GM21381 (cell line): Measurements from ENCODE around the gene PHC2.

Experiments
- ATAC-seq: cut with Tn5 transposase; IDR thresholded peaks from one replicate; pipeline ENCODE4 v1.9.1; 2021; ENCODE audit warnings: mild to moderate bottlenecking, moderate library complexity; ENCODE audit not compliant: unreplicated experiment

The PHC2 gene

GRCh38 chr1:33353531-33353930, 77.4 kb downstream of the PHC2 start:
- ATAC-seq = no peak

GRCh38 chr1:33351281-33351660, 79.6 kb downstream of the PHC2 start:
- no peak for ATAC-seq

GRCh38 chr1:33350611-33351280, 80.1 kb downstream of the PHC2 start:
- ATAC-seq = no peak

GRCh38 chr1:33349778-33350610, 80.9 kb downstream of the PHC2 start:
- ATAC-seq = peak; percentile 82

- ATAC-seq = peak; percentile 28
These were observed 81.7 kb downstream of the PHC2 start for GRCh38 chr1:33349081-33349759.

- ATAC-seq = no peak
These were observed 82.2 kb downstream of the PHC2 start for GRCh38 chr1:33348676-33349080.

- no peak for ATAC-seq
These were observed 82.7 kb downstream of the PHC2 start for GRCh38 chr1:33348194-33348593.

- ATAC-seq = no peak
These were observed 83.3 kb downstream of the PHC2 start for GRCh38 chr1:33347650-33347992.

- no peak for ATAC-seq
These were observed 83.8 kb downstream of the PHC2 start for GRCh38 chr1:33346927-33347649.

GRCh38 chr1:33346533-33346926, 84.4 kb downstream of the PHC2 start:
- no peak for ATAC-seq

GRCh38 chr1:33344896-33345560, 85.9 kb downstream of the PHC2 start:
- no peak for ATAC-seq

- ATAC-seq = no peak
These were observed 87.4 kb downstream of the PHC2 start for GRCh38 chr1:33343539-33343938.

GRCh38 chr1:33342041-33342723, 88.7 kb downstream of the PHC2 start:
- no peak for ATAC-seq

GRCh38 chr1:33341190-33341589, 89.7 kb downstream of the PHC2 start:
- ATAC-seq = no peak

- no peak for ATAC-seq
These were observed 91.5 kb downstream of the PHC2 start for GRCh38 chr1:33339413-33339812.

- ATAC-seq = no peak
These were observed 92.3 kb downstream of the PHC2 start for GRCh38 chr1:33338440-33339211.

- ATAC-seq = no peak
These were observed 92.9 kb downstream of the PHC2 start for GRCh38 chr1:33338048-33338439.

GRCh38 chr1:33337441-33337840, 93.5 kb downstream of the PHC2 start:
- no peak for ATAC-seq

- no peak for ATAC-seq
These were observed 94.3 kb downstream of the PHC2 start for GRCh38 chr1:33336580-33336979.
